Peyer's patch (tissue), 4 donors: ENCODE data around the gene DMKN.

Source experiments
- POLR2A ChIP-seq, 2 donors: fragments of 450-650 bp; IDR thresholded peaks; one replicate each; pipeline ENCODE4 v1.5.1; 2017; ENCODE audit warnings: antibody characterized with exemption in 2 of 2, mild to moderate bottlenecking in 2 of 2, moderate library complexity in 2 of 2
- TF ChIP-seq, protein P1 (sequence below), 6 experiments: fragments of 450-650 bp in 4 of 6; fragments of 200-600 bp in 2 of 6; sonication (generic) in 1 of 6; IDR thresholded peaks; one replicate each; pipeline ENCODE4 v1.5.1; 2017 to 2019; ENCODE audit warnings: antibody characterized with exemption in 6 of 6, mild to moderate bottlenecking in 3 of 6, moderate library complexity in 1 of 6

DNA sequence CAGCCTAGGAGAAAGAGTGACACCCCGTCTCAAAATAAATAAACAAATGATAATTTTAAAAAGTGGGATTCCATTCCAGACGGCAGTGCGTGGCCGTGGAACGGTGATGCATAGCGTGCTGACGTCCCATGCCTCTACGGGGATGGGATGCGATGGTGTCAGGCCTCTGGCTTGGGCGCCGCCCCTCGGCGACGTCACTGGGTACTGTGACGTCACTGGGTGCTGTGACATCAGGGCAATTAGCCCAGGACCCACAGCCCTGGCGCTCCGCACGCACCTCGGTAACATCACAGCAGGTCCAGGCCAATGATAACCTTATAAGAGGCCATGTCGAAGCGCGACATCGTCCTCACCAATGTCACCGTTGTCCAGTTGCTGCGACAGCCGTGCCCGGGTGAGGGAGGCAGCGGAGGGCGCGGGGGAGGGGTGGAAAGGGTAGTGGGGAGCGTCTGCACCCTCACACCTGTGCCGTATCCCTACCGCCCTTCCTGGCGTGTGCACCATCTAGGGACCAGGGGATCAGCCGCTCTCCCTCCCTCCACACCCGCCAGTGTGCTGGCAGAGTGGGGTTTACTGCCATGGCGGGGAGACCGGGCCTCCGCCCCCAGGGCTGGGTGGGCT is 19.9 kb upstream of the DMKN start, which contains the start of gene GAPDHS:
- TF ChIP-seq POLR2A (IDR thresholded peaks at IDR 0.05): no peak
- TF ChIP-seq, protein P1, sequence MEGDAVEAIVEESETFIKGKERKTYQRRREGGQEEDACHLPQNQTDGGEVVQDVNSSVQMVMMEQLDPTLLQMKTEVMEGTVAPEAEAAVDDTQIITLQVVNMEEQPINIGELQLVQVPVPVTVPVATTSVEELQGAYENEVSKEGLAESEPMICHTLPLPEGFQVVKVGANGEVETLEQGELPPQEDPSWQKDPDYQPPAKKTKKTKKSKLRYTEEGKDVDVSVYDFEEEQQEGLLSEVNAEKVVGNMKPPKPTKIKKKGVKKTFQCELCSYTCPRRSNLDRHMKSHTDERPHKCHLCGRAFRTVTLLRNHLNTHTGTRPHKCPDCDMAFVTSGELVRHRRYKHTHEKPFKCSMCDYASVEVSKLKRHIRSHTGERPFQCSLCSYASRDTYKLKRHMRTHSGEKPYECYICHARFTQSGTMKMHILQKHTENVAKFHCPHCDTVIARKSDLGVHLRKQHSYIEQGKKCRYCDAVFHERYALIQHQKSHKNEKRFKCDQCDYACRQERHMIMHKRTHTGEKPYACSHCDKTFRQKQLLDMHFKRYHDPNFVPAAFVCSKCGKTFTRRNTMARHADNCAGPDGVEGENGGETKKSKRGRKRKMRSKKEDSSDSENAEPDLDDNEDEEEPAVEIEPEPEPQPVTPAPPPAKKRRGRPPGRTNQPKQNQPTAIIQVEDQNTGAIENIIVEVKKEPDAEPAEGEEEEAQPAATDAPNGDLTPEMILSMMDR (IDR thresholded peaks at IDR 0.05): no peak
